Uterus (tissue), 2 donors: Measurements from ENCODE around the gene PIP5K1C.

Experiments
- CTCF ChIP-seq, 4 experiments: fragments of 200-600 bp in 2 of 4; fragments of 450-650 bp in 2 of 4; sonication (generic) in 2 of 4; IDR thresholded peaks; one replicate each; pipeline ENCODE4 v1.5.1; 2016 to 2019; ENCODE audit warnings: antibody characterized with exemption in 4 of 4, mild to moderate bottlenecking in 2 of 4, moderate library complexity in 1 of 4
- POLR2A ChIP-seq, 2 donors: fragments of 450-650 bp; IDR thresholded peaks; one replicate each; pipeline ENCODE4 v1.6.1; 2016; ENCODE audit warnings: antibody characterized with exemption in 2 of 2, mild to moderate bottlenecking in 1 of 2, moderate library complexity in 1 of 2

GRCh38 chr19:3712663-3713611 is 12.7 kb upstream of the PIP5K1C start:
- no peak for TF ChIP-seq CTCF (IDR thresholded peaks at IDR 0.05)
- TF ChIP-seq POLR2A (IDR thresholded peaks at IDR 0.05): no peak
